Measurements from ENCODE around the gene COL1A2.

DNA sequence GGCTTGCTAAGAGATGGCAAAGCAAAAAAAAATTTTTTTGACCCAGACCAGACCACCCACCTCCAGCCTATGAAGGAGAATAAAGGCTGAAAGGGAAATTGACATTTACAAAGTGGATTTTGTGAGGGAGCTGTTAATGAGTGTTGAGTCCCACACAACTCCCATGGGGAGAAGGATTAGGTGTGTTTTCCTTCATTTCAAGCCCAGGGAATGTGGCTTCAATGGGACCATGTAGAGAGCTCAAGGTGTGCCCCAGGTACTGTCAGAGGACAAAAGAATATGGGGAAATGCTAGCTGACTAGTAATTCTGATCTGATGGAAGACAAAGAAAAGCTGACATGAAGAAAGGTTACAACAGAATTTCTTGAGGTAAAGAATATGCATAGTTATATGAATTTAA is 48.8 kb upstream of the COL1A2 start:
- no peak for TF ChIP-seq POLR2A (IDR thresholded peaks at IDR 0.05; ENCODE audit: borderline replicate concordance, extremely low read depth, insufficient read depth, insufficient read length)
- TF ChIP-seq EGR1 (IDR thresholded peaks at IDR 0.05; ENCODE audit: low read depth), result no peak
- TF ChIP-seq, protein P1, sequence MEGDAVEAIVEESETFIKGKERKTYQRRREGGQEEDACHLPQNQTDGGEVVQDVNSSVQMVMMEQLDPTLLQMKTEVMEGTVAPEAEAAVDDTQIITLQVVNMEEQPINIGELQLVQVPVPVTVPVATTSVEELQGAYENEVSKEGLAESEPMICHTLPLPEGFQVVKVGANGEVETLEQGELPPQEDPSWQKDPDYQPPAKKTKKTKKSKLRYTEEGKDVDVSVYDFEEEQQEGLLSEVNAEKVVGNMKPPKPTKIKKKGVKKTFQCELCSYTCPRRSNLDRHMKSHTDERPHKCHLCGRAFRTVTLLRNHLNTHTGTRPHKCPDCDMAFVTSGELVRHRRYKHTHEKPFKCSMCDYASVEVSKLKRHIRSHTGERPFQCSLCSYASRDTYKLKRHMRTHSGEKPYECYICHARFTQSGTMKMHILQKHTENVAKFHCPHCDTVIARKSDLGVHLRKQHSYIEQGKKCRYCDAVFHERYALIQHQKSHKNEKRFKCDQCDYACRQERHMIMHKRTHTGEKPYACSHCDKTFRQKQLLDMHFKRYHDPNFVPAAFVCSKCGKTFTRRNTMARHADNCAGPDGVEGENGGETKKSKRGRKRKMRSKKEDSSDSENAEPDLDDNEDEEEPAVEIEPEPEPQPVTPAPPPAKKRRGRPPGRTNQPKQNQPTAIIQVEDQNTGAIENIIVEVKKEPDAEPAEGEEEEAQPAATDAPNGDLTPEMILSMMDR (IDR thresholded peaks at IDR 0.05 in 2 of 3, conservative IDR thresholded peaks at IDR 0.05 in 1 of 3; ENCODE audit: borderline replicate concordance in 1 of 3, insufficient read depth in 1 of 3, low read depth in 2 of 3, low read length in 2 of 3), result no peak
- no peak for TF ChIP-seq POLR2AphosphoS5 (IDR thresholded peaks at IDR 0.05; ENCODE audit: low read depth, low read length)
- TF ChIP-seq, protein P2, sequence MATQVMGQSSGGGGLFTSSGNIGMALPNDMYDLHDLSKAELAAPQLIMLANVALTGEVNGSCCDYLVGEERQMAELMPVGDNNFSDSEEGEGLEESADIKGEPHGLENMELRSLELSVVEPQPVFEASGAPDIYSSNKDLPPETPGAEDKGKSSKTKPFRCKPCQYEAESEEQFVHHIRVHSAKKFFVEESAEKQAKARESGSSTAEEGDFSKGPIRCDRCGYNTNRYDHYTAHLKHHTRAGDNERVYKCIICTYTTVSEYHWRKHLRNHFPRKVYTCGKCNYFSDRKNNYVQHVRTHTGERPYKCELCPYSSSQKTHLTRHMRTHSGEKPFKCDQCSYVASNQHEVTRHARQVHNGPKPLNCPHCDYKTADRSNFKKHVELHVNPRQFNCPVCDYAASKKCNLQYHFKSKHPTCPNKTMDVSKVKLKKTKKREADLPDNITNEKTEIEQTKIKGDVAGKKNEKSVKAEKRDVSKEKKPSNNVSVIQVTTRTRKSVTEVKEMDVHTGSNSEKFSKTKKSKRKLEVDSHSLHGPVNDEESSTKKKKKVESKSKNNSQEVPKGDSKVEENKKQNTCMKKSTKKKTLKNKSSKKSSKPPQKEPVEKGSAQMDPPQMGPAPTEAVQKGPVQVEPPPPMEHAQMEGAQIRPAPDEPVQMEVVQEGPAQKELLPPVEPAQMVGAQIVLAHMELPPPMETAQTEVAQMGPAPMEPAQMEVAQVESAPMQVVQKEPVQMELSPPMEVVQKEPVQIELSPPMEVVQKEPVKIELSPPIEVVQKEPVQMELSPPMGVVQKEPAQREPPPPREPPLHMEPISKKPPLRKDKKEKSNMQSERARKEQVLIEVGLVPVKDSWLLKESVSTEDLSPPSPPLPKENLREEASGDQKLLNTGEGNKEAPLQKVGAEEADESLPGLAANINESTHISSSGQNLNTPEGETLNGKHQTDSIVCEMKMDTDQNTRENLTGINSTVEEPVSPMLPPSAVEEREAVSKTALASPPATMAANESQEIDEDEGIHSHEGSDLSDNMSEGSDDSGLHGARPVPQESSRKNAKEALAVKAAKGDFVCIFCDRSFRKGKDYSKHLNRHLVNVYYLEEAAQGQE (IDR thresholded peaks at IDR 0.05; ENCODE audit: low read depth), result no peak
- TF ChIP-seq, protein P3, sequence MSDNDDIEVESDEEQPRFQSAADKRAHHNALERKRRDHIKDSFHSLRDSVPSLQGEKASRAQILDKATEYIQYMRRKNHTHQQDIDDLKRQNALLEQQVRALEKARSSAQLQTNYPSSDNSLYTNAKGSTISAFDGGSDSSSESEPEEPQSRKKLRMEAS (IDR thresholded peaks at IDR 0.05), result no peak
- TF ChIP-seq TCF7L2 (IDR thresholded peaks at IDR 0.05; ENCODE audit: borderline replicate concordance, extremely low read depth, insufficient read depth, insufficient read length), result no peak
- TF ChIP-seq EZH2 (IDR thresholded peaks at IDR 0.05), result no peak
- TF ChIP-seq SRF (IDR thresholded peaks at IDR 0.05; ENCODE audit: low read depth), result no peak

Data from HCT116 (cell line).